Astrocyte of the spinal cord (primary cell): Measurements from ENCODE around the gene BBS1.

ENCODE experiments used
- DNase-seq: peaks from one replicate; pipeline ENCODE4 v3.0.0; 2011; ENCODE audit warnings: low read depth, low spot score
- H3K4me3 ChIP-seq: 2 replicates; pipeline ENCODE4 v1.5.1; 2011; ENCODE audit warnings: low read depth, mild to moderate bottlenecking, low read length, moderate library complexity
- CTCF ChIP-seq: IDR thresholded peaks from 2 replicates; pipeline ENCODE4 v1.5.1; 2012; ENCODE audit warnings: low read depth, mild to moderate bottlenecking, low read length, inconsistent platforms
- in situ Hi-C: cut with HindIII; loops from 2 replicates; pipeline ENCODE4 v1.10.0; 2017; ENCODE audit warnings: low sequenced_read_pairs

Gene BBS1

GRCh38 chr11:66566221-66566620, 55.8 kb downstream of the BBS1 start:
- in situ Hi-C loops = no loop called here
- DNase-seq = no peak
- no peak overlapping the region for H3K4me3 ChIP-seq
- no peak for TF ChIP-seq CTCF

GRCh38 chr11:66567787-66568123, 57.3 kb downstream of the BBS1 start:
- TF ChIP-seq CTCF = no peak
- H3K4me3 ChIP-seq = peak overlapping the region; percentile 32
- in situ Hi-C loops = no loop called here
- no peak for DNase-seq

- in situ Hi-C loops = no loop called here
- H3K4me3 ChIP-seq = peak within 1 kb of the TSS; percentile 32
- DNase-seq = peak; percentile 72
- no peak for TF ChIP-seq CTCF
Measured at GRCh38 chr11:66568124-66568916, 57.9 kb downstream of the BBS1 start, which contains the start of gene CTSF. CTSF (minus strand) TSS chr11:66568606; CDS start chr11:66568486, 120 bp downstream.

- in situ Hi-C loops = no loop called here
- TF ChIP-seq CTCF = no peak
- no peak overlapping the region for H3K4me3 ChIP-seq
- DNase-seq = no peak
Measured at GRCh38 chr11:66569076-66569475, 58.6 kb downstream of the BBS1 start.

- no peak for TF ChIP-seq CTCF
- H3K4me3 ChIP-seq = no peak overlapping the region
- in situ Hi-C loops = no loop called here
- no peak for DNase-seq
Measured at GRCh38 chr11:66570079-66570849, 59.8 kb downstream of the BBS1 start.

DNA sequence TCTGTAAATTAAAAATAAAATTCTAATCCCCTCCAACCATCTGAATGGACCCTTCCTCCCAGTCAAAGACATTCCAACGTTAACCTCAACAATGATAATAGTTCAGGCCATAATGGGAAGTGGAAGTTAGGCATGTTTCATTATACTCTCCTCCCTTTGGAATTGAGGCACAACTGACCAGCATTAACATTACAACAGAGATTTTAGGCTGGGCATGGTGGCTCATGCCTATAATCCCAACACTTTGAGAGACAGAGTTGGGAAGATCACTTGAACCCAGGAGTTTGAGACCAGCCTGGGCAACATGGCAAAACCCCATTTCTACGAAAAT, 60.4 kb downstream of the BBS1 start:
- no peak overlapping the region for H3K4me3 ChIP-seq
- TF ChIP-seq CTCF = no peak
- DNase-seq = no peak
- in situ Hi-C loops = no loop called here
